Activated naive CD4-positive, alpha-beta T cell (primary cell): ENCODE data around the gene CLIC3.

Source experiments
- DNase-seq, 4 experiments: peaks; one replicate each; lab custom pipeline; 2025; lab: John Stamatoyannopoulos, UW

The CLIC3 gene

DNA sequence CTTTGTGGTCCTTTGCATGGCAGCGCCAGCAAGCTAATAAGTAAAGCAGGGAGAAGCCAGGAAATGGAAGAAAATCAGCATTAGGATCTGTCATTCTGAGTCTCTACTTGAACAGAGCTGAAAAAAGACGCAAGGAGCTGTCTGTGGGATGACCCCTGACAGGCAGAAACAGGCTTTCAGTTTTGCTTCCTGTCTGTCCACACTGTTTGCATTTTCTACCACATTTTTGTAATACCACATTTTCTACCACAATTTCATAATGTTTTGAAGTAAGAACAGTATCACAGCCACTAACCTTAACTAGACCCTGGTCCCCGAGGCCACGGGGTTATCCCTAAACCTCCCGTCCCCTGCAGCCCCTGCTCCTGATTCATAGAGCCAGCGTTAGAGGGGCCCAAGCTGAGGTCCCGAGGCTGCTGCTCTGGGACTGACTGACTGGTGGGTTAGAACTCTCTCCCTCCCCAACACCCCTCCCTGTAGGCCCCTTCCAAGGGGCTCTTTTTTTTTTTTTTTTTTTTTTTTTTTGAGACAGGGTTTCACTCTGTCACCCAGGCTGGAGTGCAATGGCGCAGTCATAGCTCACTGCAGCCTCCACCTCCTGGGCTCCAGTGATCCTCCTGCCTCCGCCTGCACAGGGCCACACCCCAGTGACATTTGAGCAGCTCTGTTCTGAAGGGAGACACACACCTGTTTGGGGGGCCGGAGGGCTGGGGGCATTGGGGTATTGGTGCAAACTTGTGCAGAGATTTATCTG is 4.0 kb upstream of the CLIC3 start:
- DNase-seq, result no peak

DNA sequence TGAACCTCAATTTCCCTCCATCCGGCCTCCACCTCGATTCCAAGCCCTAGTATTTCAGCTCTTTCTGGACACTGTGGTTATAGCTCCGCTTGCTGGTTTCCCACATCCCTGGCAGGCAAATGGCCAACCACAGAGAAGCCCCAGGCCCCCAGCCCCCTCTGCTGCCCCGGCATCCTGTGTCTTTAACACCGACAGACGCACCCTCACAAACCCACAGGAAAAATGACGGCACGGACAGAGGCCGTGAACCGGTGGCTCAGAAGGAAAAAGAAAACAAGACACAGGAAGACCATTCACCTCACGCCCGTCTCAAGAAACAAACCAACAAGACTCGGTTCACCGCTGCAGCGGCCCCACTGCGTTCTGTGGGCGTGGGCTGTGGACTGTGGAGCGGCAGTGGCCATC is 1.5 kb upstream of the CLIC3 start:
- DNase-seq, result no peak

GRCh38 chr9:136997371-136997770 is 1.0 kb upstream of the CLIC3 start:
- no peak for DNase-seq

- no peak for DNase-seq
Measured at GRCh38 chr9:136995772-136996311, 526 bp downstream of the CLIC3 start.

GRCh38 chr9:136995362-136995761 is 1.0 kb downstream of the CLIC3 start:
- DNase-seq, result no peak

DNA sequence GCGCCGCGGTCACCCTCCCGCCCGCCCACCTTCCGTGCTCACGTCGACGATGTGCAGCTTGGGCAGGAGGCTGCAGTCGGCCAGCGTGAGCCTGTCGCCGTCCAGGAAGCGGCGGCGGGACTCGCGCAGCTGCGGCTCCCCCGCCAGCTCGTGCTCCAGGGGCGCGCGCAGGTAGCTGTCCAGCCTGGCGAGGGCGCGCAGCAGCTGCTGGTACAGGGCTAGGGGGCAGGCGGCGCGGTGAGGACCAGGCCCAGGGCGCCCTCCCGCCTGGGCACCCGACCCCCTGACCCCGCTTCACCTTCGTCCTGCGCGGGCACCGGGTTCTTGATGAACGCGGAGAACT is 1.5 kb downstream of the CLIC3 start:
- no peak for DNase-seq

- no peak for DNase-seq
Measured at GRCh38 chr9:136994180-136994887, 2.0 kb downstream of the CLIC3 start.

DNA sequence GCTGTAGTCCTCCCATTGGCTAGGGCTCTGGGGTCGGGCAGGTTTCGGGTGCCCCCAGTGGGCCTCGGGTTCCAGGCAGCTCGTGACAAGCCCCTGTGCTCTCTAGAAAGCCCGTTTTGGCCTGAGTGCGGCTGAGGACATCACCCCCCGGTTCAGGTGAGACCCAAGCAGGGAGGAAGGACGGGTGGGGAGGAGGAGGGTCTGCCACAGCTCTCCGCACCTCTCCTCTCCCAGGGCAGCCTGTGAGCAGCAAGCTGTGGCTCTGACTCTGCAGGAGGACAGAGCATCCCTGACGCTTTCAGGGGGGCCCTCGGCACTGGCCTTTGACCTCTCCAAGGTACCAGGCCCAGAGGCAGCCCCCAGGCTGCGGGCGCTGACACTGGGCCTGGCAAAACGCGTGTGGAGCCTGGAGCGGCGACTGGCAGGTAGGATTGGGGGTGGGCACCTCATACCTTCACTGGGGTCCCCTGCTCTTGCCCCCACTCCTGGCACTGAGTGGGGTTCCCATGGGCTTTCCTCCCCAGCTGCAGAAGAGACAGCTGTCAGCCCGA is 3.5 kb downstream of the CLIC3 start:
- no peak for DNase-seq

- DNase-seq, result peak; percentile 81 to 95 (median 90)
Measured at GRCh38 chr9:136991993-136992818, 4.2 kb downstream of the CLIC3 start, which contains the start of gene PAXX. TSS of gene PAXX (plus strand) at chr9:136992422. CDS start at chr9:136992444, 22 bp downstream.

- no peak for DNase-seq
Measured at GRCh38 chr9:136990242-136990911, 6.0 kb downstream of the CLIC3 start.

DNA sequence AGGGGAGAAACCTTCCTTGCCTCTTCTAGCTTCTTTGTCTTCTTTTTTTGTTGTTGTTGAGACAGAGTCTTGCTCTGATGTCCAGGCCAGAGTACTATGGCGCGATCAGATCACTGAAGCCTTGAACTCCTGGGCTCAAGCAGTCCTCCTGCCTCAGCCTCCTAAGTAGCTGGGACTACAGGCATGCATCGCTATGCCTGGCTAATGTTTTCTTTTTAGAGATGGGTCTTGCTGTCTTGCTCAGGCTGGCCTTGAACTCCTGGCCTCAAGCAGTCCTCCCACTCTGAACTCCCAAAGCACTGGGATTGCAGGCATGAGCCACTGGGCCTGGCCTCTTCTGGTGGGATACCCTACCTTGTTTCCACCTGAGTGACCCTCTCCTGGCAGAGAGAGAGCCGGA is 7.5 kb downstream of the CLIC3 start:
- DNase-seq, result no peak

GRCh38 chr9:136985853-136986252 is 10.5 kb downstream of the CLIC3 start:
- DNase-seq, result no peak

DNA sequence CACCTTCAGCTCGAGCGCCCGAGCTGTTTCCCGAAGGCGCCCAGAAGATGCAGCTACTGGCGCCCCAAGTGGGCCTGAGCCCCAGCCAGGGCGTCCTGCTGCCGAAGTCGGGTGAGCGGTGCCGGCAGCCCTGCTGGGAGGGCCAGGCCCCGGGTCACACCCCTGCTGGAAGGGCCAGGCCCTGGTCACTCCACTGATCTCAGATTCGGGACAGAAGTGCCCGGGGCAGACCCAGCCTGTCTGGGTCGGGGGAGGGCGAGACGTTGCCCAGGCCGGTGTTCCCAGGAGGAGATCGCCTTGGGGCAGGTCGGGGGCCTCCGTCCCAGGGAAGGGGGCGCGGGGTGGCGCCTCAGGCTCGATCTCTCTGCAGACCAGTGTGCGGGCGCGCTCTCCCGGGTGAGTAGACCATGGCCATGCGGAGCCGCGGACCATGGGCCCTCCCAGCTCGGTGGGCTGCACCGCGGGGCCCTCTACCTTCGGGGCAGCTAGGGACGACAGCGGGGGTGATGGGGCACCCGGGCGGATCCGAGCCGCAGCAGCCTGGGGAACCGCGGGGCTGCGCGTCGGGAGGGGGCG is 11.3 kb downstream of the CLIC3 start:
- no peak for DNase-seq

DNA sequence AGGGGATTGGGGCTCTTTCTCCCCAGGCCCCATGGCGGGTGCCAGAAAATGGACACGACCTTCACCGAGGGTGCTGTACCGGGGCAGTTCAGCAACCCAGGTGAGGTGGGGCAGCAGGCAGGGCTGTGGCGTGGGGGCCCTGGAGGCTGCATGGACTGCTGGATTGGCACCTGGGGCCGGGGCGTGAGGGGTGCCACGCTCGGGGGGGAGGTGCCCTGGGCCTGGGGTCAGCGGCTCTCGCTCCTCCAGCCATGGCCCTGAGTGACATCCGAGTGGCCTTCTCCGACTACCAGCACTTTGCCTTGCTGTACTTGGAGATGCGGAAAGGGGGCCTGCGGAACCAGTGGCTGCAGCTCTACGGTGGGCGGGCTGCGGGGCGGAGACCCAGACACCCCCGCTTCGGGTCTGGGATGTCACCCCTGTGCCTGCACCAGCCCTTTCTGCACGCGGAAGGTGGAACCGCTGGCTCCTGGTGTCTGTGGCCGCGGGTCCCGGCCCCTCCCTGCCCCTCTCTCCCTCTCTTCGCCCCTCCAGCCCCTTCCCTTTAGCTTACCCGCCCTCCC is 11.8 kb downstream of the CLIC3 start:
- no peak for DNase-seq

GRCh38 chr9:136983656-136984314 is 12.6 kb downstream of the CLIC3 start:
- DNase-seq, result no peak

GRCh38 chr9:136983167-136983566 is 13.2 kb downstream of the CLIC3 start:
- DNase-seq, result no peak

- DNase-seq, result no peak
Measured at GRCh38 chr9:136982232-136983051, 13.9 kb downstream of the CLIC3 start, which contains the start of gene LCNL1. TSS of gene LCNL1 (plus strand) at chr9:136982993. CDS start at chr9:136983587, 594 bp downstream.

DNA sequence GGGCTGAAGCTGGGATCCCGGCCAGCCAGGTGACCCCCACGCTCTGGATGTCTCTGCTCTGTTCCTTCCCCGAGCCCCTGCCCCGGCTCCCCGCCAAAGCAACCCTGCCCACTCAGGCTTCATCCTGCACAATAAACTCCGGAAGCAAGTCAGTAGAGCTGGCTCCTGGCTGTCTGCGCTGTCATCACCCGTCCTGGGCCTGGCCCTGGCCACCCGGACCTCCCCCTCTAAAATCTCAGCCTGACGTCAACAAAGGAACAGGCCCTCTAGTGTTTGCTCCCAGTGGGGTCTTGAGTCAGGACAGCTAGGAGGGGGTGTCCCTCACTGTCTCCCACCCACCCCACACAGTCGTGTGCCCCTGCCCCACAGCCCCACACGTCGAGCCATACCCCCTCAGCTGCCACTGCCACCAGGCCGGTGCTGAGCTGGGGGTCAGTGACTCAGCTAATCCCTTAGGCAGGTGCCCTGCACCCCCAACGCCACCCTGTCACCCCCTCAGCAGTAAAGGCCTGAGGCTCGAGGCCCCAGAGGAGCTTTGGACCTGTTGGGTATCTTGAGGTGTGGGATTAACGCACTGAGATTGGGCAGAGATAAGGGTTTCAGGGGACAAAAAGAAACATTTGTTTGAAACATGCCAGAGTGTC is 14.7 kb downstream of the CLIC3 start:
- DNase-seq, result no peak
